Body of pancreas (tissue), 4 donors: Measurements from ENCODE around the gene MS4A1. TPM values are rescaled to one million over a fixed set of nuclear protein-coding genes. Genes with fewer than 3 reads are reported as not detected.
"Not testable (repeated sequence)": the region's sequence is repeated elsewhere in the genome, so short reads cannot be mapped to it uniquely, and the experiment has no call there.

Experiments used
- ATAC-seq: fragments of 150-250 bp; one replicate; pipeline ENCODE4 v1.9.1; 2016
- DNase-seq, 4 donors: peaks; one replicate each; pipeline ENCODE4 v3.0.0-alpha.2; 2019
- H3K27ac ChIP-seq, 4 donors: fragments of 200-600 bp; sonication (generic); 1 replicate in 3 of 4; 2 replicates in 1 of 4; pipeline versions ENCODE4 v1.5.1 to v1.6.1; 2016 to 2019; ENCODE audit warnings: mild to moderate bottlenecking in 1 of 4, mixed read lengths in 1 of 4, moderate library complexity in 1 of 4
- H3K27me3 ChIP-seq, 2 donors: fragments of 200-600 bp; sonication (generic); one replicate each; pipeline ENCODE4 v1.6.0; 2016; ENCODE audit warnings: mild to moderate bottlenecking in 1 of 2
- H3K36me3 ChIP-seq, 2 donors: fragments of 200-600 bp; sonication (generic); replicated peaks in 1 of 2; 2 replicates each; pipeline ENCODE4 v1.5.1; 2016; ENCODE audit warnings: low read depth in 2 of 2; ENCODE audit not compliant: insufficient read depth in 1 of 2
- H3K4me1 ChIP-seq: fragments of 200-600 bp; sonication (generic); one replicate; pipeline ENCODE4 v1.6.0; 2016
- H3K4me3 ChIP-seq, 2 donors: fragments of 200-600 bp; sonication (generic); 1 replicate in 1 of 2; 2 replicates in 1 of 2; pipeline ENCODE4 v1.5.1; 2016 to 2019
- H3K9me3 ChIP-seq, 3 donors: fragments of 200-600 bp; sonication (generic); 1 replicate in 2 of 3; 2 replicates in 1 of 3; pipeline ENCODE4 v1.5.1; 2016
- POLR2A ChIP-seq, 3 donors: fragments of 450-650 bp; IDR thresholded peaks; one replicate each; pipeline ENCODE4 v1.6.1; 2016; ENCODE audit warnings: antibody characterized with exemption in 3 of 3, mild to moderate bottlenecking in 2 of 3
- WGBS, 2 donors: methylation state at CpG; one replicate each; pipeline ENCODE4 v1.1.5; 2017; 5-methylcytosine and 5-hydroxymethylcytosine counted together
- intact Hi-C: fragments of 100-400 bp; cut with DNase I; formaldehyde crosslinking; loops from one replicate; pipeline ENCODE4 v1.15.1; 2023
- total RNA-seq, 2 donors: library from RNA; depleted of rRNA; stranded (reverse); fragments of >200 nt; gene quantifications; one replicate each; pipeline ENCODE4 v1.1.0, GENCODE V29; 2016
- TF ChIP-seq, protein P1 (sequence below), 7 experiments: fragments of 450-650 bp in 4 of 7; fragments of 200-600 bp in 3 of 7; sonication (generic) in 3 of 7; IDR thresholded peaks; one replicate each; pipeline ENCODE4 v1.5.1; 2016 to 2019; ENCODE audit warnings: antibody characterized with exemption in 7 of 7

Gene MS4A1
- total RNA-seq, 2 donors from 2014 or later = not detected

DNA sequence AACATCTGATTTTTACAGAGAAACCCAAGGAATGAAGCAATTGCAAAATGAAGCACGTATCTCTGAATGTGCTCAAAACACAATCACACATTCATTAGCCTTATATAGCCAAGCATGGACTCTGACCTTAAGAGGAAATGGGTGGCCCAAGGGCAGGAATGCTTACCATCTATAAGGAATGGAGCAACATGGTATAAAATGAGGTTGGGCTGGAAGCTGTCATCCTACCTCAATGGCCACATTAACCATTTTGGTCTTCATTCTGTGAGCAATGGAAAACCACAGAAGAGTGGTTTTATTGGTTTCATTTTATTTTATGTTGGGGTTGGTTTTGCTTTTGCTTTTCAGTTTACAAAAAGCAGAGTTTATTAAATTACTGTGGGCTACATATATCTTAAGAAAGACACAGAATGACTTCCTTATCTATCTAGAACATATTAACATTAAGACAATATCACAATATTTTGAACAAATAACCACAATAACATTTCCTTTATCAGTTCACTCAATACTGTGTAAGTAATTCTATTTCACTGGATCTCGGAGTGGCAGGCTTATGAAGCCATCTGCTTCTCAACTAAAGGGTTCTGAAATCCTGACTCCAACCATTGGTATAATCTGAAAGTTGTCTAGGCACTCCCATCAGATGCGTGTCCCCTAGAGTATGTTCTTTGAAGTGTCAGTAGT is 48.7 kb downstream of the MS4A1 start:
- no peaks in the 10 kb centered on the region for H3K36me3 ChIP-seq
- no peaks in the 10 kb centered on the region for H3K4me1 ChIP-seq
- no peak for TF ChIP-seq POLR2A (IDR thresholded peaks at IDR 0.05)
- no peaks in the 10 kb centered on the region for H3K27me3 ChIP-seq
- no peaks in the 10 kb centered on the region for H3K9me3 ChIP-seq
- H3K27ac ChIP-seq = no peak overlapping the region
- H3K4me3 ChIP-seq = no peak overlapping the region
- ATAC-seq (no peak), DNase-seq (no peak)
- 72 to 79% methylated on average over 3 of the region's 3 CpGs for WGBS, 2 donors
- intact Hi-C loops = no loop called here

DNA sequence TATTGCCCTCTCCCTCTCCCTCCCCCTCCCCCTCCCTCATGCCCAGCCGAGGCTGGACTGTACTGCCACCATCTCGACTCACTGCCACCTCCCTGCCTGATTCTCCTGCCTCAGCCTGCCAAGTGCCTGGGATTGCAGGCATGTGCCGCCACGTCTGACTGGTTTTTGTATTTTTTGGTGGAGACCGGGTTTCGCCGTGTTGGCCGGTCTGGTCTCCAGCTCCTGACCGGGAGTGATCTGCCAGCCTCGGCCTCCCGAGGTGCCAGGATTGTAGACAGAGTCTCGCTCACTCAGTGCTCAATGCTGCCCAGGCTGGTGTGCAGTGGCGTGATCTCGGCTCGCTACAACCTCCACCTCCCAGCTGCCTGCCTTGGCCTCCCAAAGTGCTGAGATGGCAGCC is 54.0 kb downstream of the MS4A1 start:
- intact Hi-C loops, H3K9me3 ChIP-seq, ATAC-seq, H3K4me1 ChIP-seq, DNase-seq, H3K4me3 ChIP-seq, H3K27ac ChIP-seq, H3K36me3 ChIP-seq, H3K27me3 ChIP-seq: not testable (repeated sequence)
- WGBS, 2 donors = 70 to 80% methylated on average over 10 to 14 of the region's 15 CpGs

DNA sequence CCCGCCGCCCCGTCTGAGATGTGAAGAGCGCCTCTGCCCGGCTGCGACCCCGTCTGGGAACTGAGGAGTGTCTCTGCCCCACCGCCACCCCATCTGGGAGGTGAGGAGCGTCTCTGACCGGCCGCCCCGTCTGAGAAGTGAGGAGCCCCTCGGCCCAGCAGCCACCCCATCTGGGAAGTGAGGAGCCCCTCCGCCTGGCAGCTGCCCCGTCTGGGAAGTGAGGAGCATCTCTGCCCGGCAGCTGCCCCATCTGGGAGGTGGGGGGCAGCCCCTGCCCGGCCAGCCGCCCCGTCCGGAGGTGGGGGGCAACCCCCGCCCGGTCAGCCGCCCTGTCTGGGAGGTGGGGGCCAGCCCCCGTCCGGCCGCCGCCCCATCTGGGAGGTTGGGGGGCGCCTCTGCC is 54.6 kb downstream of the MS4A1 start:
- intact Hi-C loops, H3K27ac ChIP-seq: not testable (repeated sequence)

DNA sequence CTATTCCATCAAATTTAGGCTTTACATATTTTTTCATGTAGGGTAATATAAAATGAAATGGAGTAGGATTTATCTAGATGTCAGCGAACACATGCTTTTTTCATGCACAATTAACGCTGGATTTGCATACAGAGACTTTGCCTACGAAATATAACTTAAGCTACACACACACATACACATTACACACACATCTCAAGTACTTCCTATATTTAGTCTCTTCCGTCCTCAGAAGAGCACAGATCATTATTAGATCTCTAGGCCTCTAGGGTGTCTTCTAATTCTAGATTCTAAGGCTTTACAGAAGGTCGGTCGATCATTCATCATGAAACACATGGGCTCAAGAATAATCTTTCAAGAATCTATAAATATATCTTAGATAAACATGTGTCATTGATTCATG is 55.7 kb downstream of the MS4A1 start:
- 72 to 73% methylated on average over 6 of the region's 6 CpGs for WGBS, 2 donors
- H3K27me3 ChIP-seq = no peaks in the 10 kb centered on the region
- intact Hi-C loops = no loop called here
- no peak overlapping the region for H3K27ac ChIP-seq
- H3K4me3 ChIP-seq = no peak overlapping the region
- ATAC-seq (no peak), DNase-seq (no peak)
- no peaks in the 10 kb centered on the region for H3K36me3 ChIP-seq
- TF ChIP-seq POLR2A (IDR thresholded peaks at IDR 0.05) = no peak
- TF ChIP-seq, protein P1, sequence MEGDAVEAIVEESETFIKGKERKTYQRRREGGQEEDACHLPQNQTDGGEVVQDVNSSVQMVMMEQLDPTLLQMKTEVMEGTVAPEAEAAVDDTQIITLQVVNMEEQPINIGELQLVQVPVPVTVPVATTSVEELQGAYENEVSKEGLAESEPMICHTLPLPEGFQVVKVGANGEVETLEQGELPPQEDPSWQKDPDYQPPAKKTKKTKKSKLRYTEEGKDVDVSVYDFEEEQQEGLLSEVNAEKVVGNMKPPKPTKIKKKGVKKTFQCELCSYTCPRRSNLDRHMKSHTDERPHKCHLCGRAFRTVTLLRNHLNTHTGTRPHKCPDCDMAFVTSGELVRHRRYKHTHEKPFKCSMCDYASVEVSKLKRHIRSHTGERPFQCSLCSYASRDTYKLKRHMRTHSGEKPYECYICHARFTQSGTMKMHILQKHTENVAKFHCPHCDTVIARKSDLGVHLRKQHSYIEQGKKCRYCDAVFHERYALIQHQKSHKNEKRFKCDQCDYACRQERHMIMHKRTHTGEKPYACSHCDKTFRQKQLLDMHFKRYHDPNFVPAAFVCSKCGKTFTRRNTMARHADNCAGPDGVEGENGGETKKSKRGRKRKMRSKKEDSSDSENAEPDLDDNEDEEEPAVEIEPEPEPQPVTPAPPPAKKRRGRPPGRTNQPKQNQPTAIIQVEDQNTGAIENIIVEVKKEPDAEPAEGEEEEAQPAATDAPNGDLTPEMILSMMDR (IDR thresholded peaks at IDR 0.05) = no peak
- no peaks in the 10 kb centered on the region for H3K9me3 ChIP-seq
- H3K4me1 ChIP-seq = no peaks in the 10 kb centered on the region

More for the DNA sequence above, 54.6 kb downstream of the MS4A1 start:
- 92% methylated on average over 25 of the region's 28 CpGs; no CpG with 5 or more reads in 1 of the 2 donors for WGBS, 2 donors
- not testable (repeated sequence) for H3K27me3 ChIP-seq, H3K4me1 ChIP-seq, H3K36me3 ChIP-seq, DNase-seq, H3K9me3 ChIP-seq, ATAC-seq, H3K4me3 ChIP-seq

DNA sequence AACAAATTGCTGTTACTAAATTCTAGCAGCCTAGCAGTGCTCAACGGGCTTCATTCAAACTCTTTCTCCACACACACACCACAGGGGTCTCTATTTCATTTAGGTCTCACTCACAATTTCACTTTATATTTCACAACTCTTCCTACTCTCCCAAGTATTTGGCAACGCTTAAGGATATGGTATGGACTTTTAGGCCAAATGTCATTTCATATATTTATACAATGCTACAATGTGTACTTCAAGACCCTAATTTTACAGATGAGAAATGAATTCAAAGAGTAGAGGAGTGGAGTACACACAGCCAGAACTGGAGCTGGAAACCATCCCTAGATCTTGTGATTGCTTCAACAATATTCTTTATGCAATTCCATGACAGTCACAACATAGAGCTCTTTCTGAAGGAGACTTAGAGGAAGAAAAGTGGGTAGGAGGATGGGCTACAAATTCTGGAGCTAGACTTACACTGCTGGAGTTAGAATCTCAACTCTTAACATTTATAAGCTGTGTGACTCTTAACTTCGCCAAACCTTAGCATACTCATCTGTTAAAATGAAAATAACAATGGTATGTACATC is 57.1 kb downstream of the MS4A1 start:
- Histone ChIP-seq H3K36me3 (no peaks in the 10 kb centered on the region), H3K27me3 (no peaks in the 10 kb centered on the region), H3K27ac (no peak overlapping the region), H3K4me3 (no peak overlapping the region), H3K4me1 (no peaks in the 10 kb centered on the region), H3K9me3 (no peaks in the 10 kb centered on the region)
- 74 to 76% methylated on average over 3 of the region's 3 CpGs for WGBS, 2 donors
- TF ChIP-seq POLR2A (IDR thresholded peaks at IDR 0.05) = no peak
- TF ChIP-seq, protein P1 (IDR thresholded peaks at IDR 0.05) = no peak
- no peak for DNase-seq
- intact Hi-C loops = no loop called here
- no peak for ATAC-seq

GRCh38 chr11:60513496-60514460 is 58.1 kb downstream of the MS4A1 start:
- WGBS, 2 donors = 35 to 38% methylated on average over 2 of the region's 2 CpGs
- intact Hi-C loops = no loop called here
- Histone ChIP-seq H3K4me3 (no peak overlapping the region), H3K36me3 (no peaks in the 10 kb centered on the region), H3K27ac (no peak overlapping the region), H3K4me1 (no peaks in the 10 kb centered on the region), H3K27me3 (no peaks in the 10 kb centered on the region), H3K9me3 (no peaks in the 10 kb centered on the region)
- ATAC-seq = no peak
- no peak for TF ChIP-seq POLR2A (IDR thresholded peaks at IDR 0.05)
- TF ChIP-seq, protein P1 (IDR thresholded peaks at IDR 0.05) = no peak
- no peak for DNase-seq
